GM21515 (cell line): ENCODE results near the gene HDAC10.

Experiments
- ATAC-seq: cut with Tn5 transposase; IDR thresholded peaks from one replicate; pipeline ENCODE4 v1.9.1; 2021; ENCODE audit not compliant: unreplicated experiment

HDAC10 gene

GRCh38 chr22:50250555-50251476 is at the start of gene HDAC10:
TSS of gene HDAC10 (minus strand) at chr22:50251265. CDS start at chr22:50251032, 233 bp downstream.
- no peak for ATAC-seq

GRCh38 chr22:50300620-50301257 is 49.7 kb upstream of the HDAC10 start:
- ATAC-seq, result no peak

GRCh38 chr22:50299785-50300619 is 48.9 kb upstream of the HDAC10 start:
- no peak for ATAC-seq

GRCh38 chr22:50298937-50299784 is 48.1 kb upstream of the HDAC10 start:
- no peak for ATAC-seq

GRCh38 chr22:50298266-50298637 is 47.2 kb upstream of the HDAC10 start:
- no peak for ATAC-seq

- ATAC-seq, result no peak
Observed at GRCh38 chr22:50297510-50298265, 46.6 kb upstream of the HDAC10 start.

- ATAC-seq, result no peak
Observed at GRCh38 chr22:50296658-50297490, 45.8 kb upstream of the HDAC10 start.

- no peak for ATAC-seq
Observed at GRCh38 chr22:50294319-50294656, 43.2 kb upstream of the HDAC10 start.

GRCh38 chr22:50293441-50294318 is 42.6 kb upstream of the HDAC10 start:
- ATAC-seq, result no peak

GRCh38 chr22:50292643-50293440 is 41.8 kb upstream of the HDAC10 start:
- no peak for ATAC-seq

GRCh38 chr22:50289942-50290630 is 39.0 kb upstream of the HDAC10 start:
- ATAC-seq, result no peak

GRCh38 chr22:50289151-50289941 is 38.3 kb upstream of the HDAC10 start:
- ATAC-seq, result no peak

GRCh38 chr22:50287731-50288130 is 36.7 kb upstream of the HDAC10 start:
- ATAC-seq, result no peak

GRCh38 chr22:50286701-50287318 is 35.7 kb upstream of the HDAC10 start:
- no peak for ATAC-seq

GRCh38 chr22:50286275-50286674 is 35.2 kb upstream of the HDAC10 start:
- ATAC-seq, result no peak
